WTC11 (cell line): Measurements from ENCODE around the gene NKD1. TPM values are rescaled to one million over a fixed set of nuclear protein-coding genes. Genes with fewer than 3 reads are reported as not detected.

Source experiments
- ATAC-seq: fragments of 200-7000 bp; cut with Tn5 transposase; 2 replicates; pipeline ENCODE4 v1.10.0; 2021; ENCODE audit warnings: mild to moderate bottlenecking, moderate library complexity
- CTCF ChIA-PET: fragments of 300-600 bp; sonication (Branson Sonifier 250); formaldehyde crosslinking; loops from one replicate; lab custom pipeline; 2021; ENCODE audit warnings: antibody characterized with exemption; lab: Charles Lee
- POLR2A ChIA-PET: fragments of 350-600 bp; sonication (Branson Sonifier 250); formaldehyde crosslinking; loops from one replicate; lab custom pipeline; 2021; ENCODE audit warnings: antibody characterized with exemption; lab: Charles Lee
- DNase-seq: peaks from one replicate; pipeline ENCODE4 v3.0.0; 2021; ENCODE audit warnings: low spot score
- H3K27ac Mint-ChIP-seq: 2 replicates; pipeline ENCODE4 v1.8.0; 2021; ENCODE audit warnings: mixed read lengths
- H3K27me3 Mint-ChIP-seq: 2 replicates; pipeline ENCODE4 v1.8.0; 2021; ENCODE audit warnings: low read depth, mild to moderate bottlenecking, moderate library complexity, mixed read lengths
- H3K36me3 Mint-ChIP-seq: 2 replicates; pipeline ENCODE4 v1.8.0; 2021; ENCODE audit warnings: mixed read lengths
- H3K4me1 Mint-ChIP-seq: 2 replicates; pipeline ENCODE4 v1.8.0; 2022; ENCODE audit warnings: mixed read lengths
- H3K4me3 Mint-ChIP-seq: 2 replicates; pipeline ENCODE4 v1.8.0; 2021; ENCODE audit warnings: mild to moderate bottlenecking, moderate library complexity, mixed read lengths
- H3K9me3 Mint-ChIP-seq: 2 replicates; pipeline ENCODE4 v1.8.0; 2021; ENCODE audit warnings: mixed read lengths
- AR ChIP-seq: fragments of 250-450 bp; sonication (Bioruptor Pico); IDR thresholded peaks from 2 replicates; pipeline ENCODE4 v1.9.0; 2021; ENCODE audit warnings: mild to moderate bottlenecking
- E2F1 ChIP-seq: sonication (generic); formaldehyde crosslinking; IDR thresholded peaks from 2 replicates; pipeline ENCODE4 v1.8.0; 2022; ENCODE audit warnings: mild to moderate bottlenecking, missing genetic modification reagents
- EMX1 ChIP-seq: fragments of 250-450 bp; sonication (Bioruptor Pico); IDR thresholded peaks from 2 replicates; pipeline ENCODE4 v1.8.0; 2021; ENCODE audit warnings: mild to moderate bottlenecking
- ESRRA ChIP-seq: sonication (generic); formaldehyde crosslinking; IDR thresholded peaks from 2 replicates; pipeline ENCODE4 v1.8.1; 2022; ENCODE audit warnings: mild to moderate bottlenecking, missing genetic modification reagents, borderline replicate concordance
- FOXK1 ChIP-seq: sonication (generic); formaldehyde crosslinking; IDR thresholded peaks from 2 replicates; pipeline ENCODE4 v1.8.0; 2022; ENCODE audit warnings: mild to moderate bottlenecking, moderate library complexity, missing genetic modification reagents
- GRHL2 ChIP-seq: fragments of 250-450 bp; sonication (Bioruptor Pico); IDR thresholded peaks from 2 replicates; pipeline ENCODE4 v1.8.0; 2022; ENCODE audit warnings: mild to moderate bottlenecking, moderate library complexity; ENCODE audit not compliant: insufficient replicate concordance, severe bottlenecking
- JAZF1 ChIP-seq: fragments of 250-450 bp; sonication (Bioruptor Pico); IDR thresholded peaks from 2 replicates; pipeline ENCODE4 v1.9.0; 2021; ENCODE audit warnings: moderate library complexity, mild to moderate bottlenecking, inconsistent platforms
- MXD4 ChIP-seq: fragments of 250-450 bp; sonication (Bioruptor Pico); IDR thresholded peaks from 2 replicates; pipeline ENCODE4 v1.8.0; 2021; ENCODE audit warnings: mild to moderate bottlenecking, moderate library complexity, borderline replicate concordance
- NFATC4 ChIP-seq: fragments of 250-450 bp; sonication (Bioruptor Pico); IDR thresholded peaks from 2 replicates; pipeline ENCODE4 v1.9.0; 2021; ENCODE audit warnings: mild to moderate bottlenecking
- NFE2L1 ChIP-seq: sonication (generic); formaldehyde crosslinking; IDR thresholded peaks from 2 replicates; pipeline ENCODE4 v1.8.1; 2023; ENCODE audit warnings: missing genetic modification reagents
- OVOL2 ChIP-seq: fragments of 250-450 bp; sonication (Bioruptor Pico); IDR thresholded peaks from 2 replicates; pipeline ENCODE4 v1.9.0; 2021; ENCODE audit warnings: mild to moderate bottlenecking, borderline replicate concordance
- SP1 ChIP-seq: sonication (generic); formaldehyde crosslinking; conservative IDR thresholded peaks from 2 replicates; pipeline ENCODE4 v1.8.1; 2022; ENCODE audit warnings: missing genetic modification reagents
- ZNF121 ChIP-seq: sonication (generic); formaldehyde crosslinking; IDR thresholded peaks from 2 replicates; pipeline ENCODE4 v1.8.0; 2023; ENCODE audit warnings: missing genetic modification reagents
- ZNF219 ChIP-seq: sonication (generic); formaldehyde crosslinking; IDR thresholded peaks from 2 replicates; pipeline ENCODE4 v1.8.0; 2023; ENCODE audit warnings: missing genetic modification reagents, mild to moderate bottlenecking, borderline replicate concordance
- ZNF423 ChIP-seq: fragments of 250-450 bp; sonication (Bioruptor Pico); IDR thresholded peaks from 2 replicates; pipeline ENCODE4 v2.1.2; 2022; ENCODE audit warnings: mild to moderate bottlenecking, moderate library complexity
- ZNF425 ChIP-seq: fragments of 250-450 bp; sonication (Bioruptor Pico); conservative IDR thresholded peaks from 2 replicates; pipeline ENCODE4 v1.9.0; 2021; ENCODE audit warnings: mild to moderate bottlenecking
- total RNA-seq: library from RNA; stranded (reverse); gene quantifications from 3 replicates; pipeline ENCODE4 v1.2.3, GENCODE V29; 2021
- TF ChIP-seq, protein P1 (sequence below): fragments of 250-450 bp; sonication (Bioruptor Pico); IDR thresholded peaks from 2 replicates; pipeline ENCODE4 v1.9.0; 2021; ENCODE audit warnings: mild to moderate bottlenecking
- TF ChIP-seq, protein P2 (sequence below): sonication (generic); formaldehyde crosslinking; IDR thresholded peaks from 2 replicates; pipeline ENCODE4 v1.8.1; 2023; ENCODE audit warnings: mild to moderate bottlenecking, moderate library complexity, missing genetic modification reagents
- TF ChIP-seq, protein P3 (sequence below): sonication (generic); formaldehyde crosslinking; IDR thresholded peaks from 2 replicates; pipeline ENCODE4 v1.8.1; 2023; ENCODE audit warnings: mild to moderate bottlenecking, missing genetic modification reagents, moderate library complexity
- TF ChIP-seq, protein P4 (sequence below): sonication (generic); formaldehyde crosslinking; IDR thresholded peaks from 2 replicates; pipeline ENCODE4 v1.8.0; 2023; ENCODE audit warnings: mild to moderate bottlenecking, missing genetic modification reagents

Gene NKD1
- total RNA-seq, 1 experiment from 2014 or later = 6.0 TPM

DNA sequence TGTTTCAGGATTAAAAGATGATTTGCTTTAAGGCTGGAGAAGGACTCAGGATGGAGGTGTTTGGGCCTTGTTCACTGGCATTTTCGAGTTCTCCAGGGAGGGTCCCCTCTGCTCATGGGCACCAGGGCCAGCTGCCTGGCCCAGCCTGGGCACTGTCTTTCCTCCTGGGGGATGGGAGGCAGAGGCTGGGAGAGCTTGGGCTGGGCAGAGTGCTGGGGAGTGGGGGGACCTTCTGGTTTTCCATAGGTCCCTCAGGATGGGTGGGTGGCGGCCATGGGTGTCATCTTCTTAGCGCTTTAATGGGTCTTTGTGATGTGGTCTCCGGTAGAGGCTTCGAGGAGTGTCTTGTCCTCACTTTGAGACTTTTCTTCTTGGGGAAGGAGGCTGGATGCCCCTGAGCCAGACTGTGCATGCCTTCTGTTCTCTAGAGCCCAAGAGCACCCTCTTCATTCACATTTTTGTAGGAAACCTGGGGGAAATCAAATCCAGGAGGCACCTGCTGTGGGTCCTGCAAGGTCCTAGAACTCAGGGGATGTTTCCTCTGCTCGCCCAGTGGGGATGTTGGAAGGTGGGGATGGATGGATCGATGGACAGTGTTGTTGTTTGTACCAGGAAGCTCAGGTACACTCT lies 5.7 kb downstream of the NKD1 start:
- H3K27ac Mint-ChIP-seq = no peak overlapping the region; the same call in 1 of the 2 replicates
- no peak overlapping the region for H3K4me3 Mint-ChIP-seq
- ATAC-seq (no peak), DNase-seq (no peak)
- H3K36me3 Mint-ChIP-seq = peaks cover 18% of the 10 kb centered on the region
- H3K4me1 Mint-ChIP-seq = peaks cover 5% of the 10 kb centered on the region
- peaks cover 21% of the 10 kb centered on the region for H3K27me3 Mint-ChIP-seq
- CTCF ChIA-PET = interaction anchor here (1.9 to 2.1 kb wide), 2 partner anchors 113 to 253 kb away, joined by 5 to 10 read pairs; no protein-coding TSS in a partner anchor
- peaks cover 9% of the 10 kb centered on the region for H3K9me3 Mint-ChIP-seq
- no peak for TF ChIP-seq GRHL2 (CRISPR knock-in tag)
- TF ChIP-seq FOXK1 (CRISPR knock-in tag) = no peak
- TF ChIP-seq JAZF1 (CRISPR knock-in tag) = no peak
- TF ChIP-seq AR (CRISPR knock-in tag) = no peak
- TF ChIP-seq SP1 = no peak
- TF ChIP-seq, protein P1, sequence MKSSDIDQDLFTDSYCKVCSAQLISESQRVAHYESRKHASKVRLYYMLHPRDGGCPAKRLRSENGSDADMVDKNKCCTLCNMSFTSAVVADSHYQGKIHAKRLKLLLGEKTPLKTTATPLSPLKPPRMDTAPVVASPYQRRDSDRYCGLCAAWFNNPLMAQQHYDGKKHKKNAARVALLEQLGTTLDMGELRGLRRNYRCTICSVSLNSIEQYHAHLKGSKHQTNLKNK = no peak
- TF ChIP-seq ZNF423 (CRISPR knock-in tag) = no peak
- TF ChIP-seq MXD4 (CRISPR knock-in tag) = no peak
- TF ChIP-seq NFATC4 (CRISPR knock-in tag) = no peak
- TF ChIP-seq, protein P2, sequence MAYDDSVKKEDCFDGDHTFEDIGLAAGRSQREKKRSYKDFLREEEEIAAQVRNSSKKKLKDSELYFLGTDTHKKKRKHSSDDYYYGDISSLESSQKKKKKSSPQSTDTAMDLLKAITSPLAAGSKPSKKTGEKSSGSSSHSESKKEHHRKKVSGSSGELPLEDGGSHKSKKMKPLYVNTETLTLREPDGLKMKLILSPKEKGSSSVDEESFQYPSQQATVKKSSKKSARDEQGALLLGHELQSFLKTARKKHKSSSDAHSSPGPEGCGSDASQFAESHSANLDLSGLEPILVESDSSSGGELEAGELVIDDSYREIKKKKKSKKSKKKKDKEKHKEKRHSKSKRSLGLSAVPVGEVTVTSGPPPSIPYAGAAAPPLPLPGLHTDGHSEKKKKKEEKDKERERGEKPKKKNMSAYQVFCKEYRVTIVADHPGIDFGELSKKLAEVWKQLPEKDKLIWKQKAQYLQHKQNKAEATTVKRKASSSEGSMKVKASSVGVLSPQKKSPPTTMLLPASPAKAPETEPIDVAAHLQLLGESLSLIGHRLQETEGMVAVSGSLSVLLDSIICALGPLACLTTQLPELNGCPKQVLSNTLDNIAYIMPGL (CRISPR knock-in tag) = no peak
- TF ChIP-seq ESRRA = no peak
- no peak for TF ChIP-seq ZNF425 (CRISPR knock-in tag)
- TF ChIP-seq EMX1 (CRISPR knock-in tag) = no peak
- TF ChIP-seq, protein P3, sequence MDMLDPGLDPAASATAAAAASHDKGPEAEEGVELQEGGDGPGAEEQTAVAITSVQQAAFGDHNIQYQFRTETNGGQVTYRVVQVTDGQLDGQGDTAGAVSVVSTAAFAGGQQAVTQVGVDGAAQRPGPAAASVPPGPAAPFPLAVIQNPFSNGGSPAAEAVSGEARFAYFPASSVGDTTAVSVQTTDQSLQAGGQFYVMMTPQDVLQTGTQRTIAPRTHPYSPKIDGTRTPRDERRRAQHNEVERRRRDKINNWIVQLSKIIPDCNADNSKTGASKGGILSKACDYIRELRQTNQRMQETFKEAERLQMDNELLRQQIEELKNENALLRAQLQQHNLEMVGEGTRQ = no peak
- no peak for TF ChIP-seq OVOL2 (CRISPR knock-in tag)
- TF ChIP-seq E2F1 = no peak
- TF ChIP-seq ZNF219 = no peak
- TF ChIP-seq, protein P4, sequence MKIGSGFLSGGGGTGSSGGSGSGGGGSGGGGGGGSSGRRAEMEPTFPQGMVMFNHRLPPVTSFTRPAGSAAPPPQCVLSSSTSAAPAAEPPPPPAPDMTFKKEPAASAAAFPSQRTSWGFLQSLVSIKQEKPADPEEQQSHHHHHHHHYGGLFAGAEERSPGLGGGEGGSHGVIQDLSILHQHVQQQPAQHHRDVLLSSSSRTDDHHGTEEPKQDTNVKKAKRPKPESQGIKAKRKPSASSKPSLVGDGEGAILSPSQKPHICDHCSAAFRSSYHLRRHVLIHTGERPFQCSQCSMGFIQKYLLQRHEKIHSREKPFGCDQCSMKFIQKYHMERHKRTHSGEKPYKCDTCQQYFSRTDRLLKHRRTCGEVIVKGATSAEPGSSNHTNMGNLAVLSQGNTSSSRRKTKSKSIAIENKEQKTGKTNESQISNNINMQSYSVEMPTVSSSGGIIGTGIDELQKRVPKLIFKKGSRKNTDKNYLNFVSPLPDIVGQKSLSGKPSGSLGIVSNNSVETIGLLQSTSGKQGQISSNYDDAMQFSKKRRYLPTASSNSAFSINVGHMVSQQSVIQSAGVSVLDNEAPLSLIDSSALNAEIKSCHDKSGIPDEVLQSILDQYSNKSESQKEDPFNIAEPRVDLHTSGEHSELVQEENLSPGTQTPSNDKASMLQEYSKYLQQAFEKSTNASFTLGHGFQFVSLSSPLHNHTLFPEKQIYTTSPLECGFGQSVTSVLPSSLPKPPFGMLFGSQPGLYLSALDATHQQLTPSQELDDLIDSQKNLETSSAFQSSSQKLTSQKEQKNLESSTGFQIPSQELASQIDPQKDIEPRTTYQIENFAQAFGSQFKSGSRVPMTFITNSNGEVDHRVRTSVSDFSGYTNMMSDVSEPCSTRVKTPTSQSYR (CRISPR knock-in tag) = no peak
- TF ChIP-seq ZNF121 = no peak
- no peak for TF ChIP-seq NFE2L1 (CRISPR knock-in tag)
- POLR2A ChIA-PET = no interaction called here
